Adrenal gland (tissue), 12 donors: ENCODE measurements around the gene B3GALT6. TPM values are rescaled to one million over a fixed set of nuclear protein-coding genes. Genes with fewer than 3 reads are reported as not detected.
A peak's percentile ranks its signal among the peaks of the same experiment; 100 is the strongest.

Experiments used
- DNase-seq, 7 donors: peaks; one replicate each; pipeline ENCODE4 v3.0.0-alpha.2; 2019 to 2020
- H3K27ac ChIP-seq, 5 donors: fragments of 200-600 bp; sonication (generic) in 4 of 5; 1 replicate in 3 of 5; 2 replicates in 2 of 5; pipeline versions ENCODE4 v1.5.1 to v1.8.0; 2016 to 2020; ENCODE audit warnings: mild to moderate bottlenecking in 1 of 5
- H3K27me3 ChIP-seq: fragments of 200-600 bp; 2 replicates; pipeline ENCODE4 v1.8.0; 2021
- H3K36me3 ChIP-seq, 2 donors: fragments of 200-600 bp; replicated peaks in 1 of 2; 1 replicate in 1 of 2; 2 replicates in 1 of 2; pipeline versions ENCODE4 v1.5.1 to v1.8.0; 2018 to 2022
- H3K4me1 ChIP-seq, 2 donors: fragments of 200-600 bp; replicated peaks in 1 of 2; 1 replicate in 1 of 2; 2 replicates in 1 of 2; pipeline versions ENCODE4 v1.5.1 to v1.8.0; 2018 to 2021
- H3K4me3 ChIP-seq, 4 donors: fragments of 200-600 bp; sonication (generic) in 3 of 4; one replicate each; pipeline ENCODE4 v1.5.1; 2016 to 2018
- H3K9me3 ChIP-seq, 3 donors: fragments of 200-600 bp; sonication (generic) in 1 of 3; replicated peaks in 1 of 3; 1 replicate in 2 of 3; 2 replicates in 1 of 3; pipeline versions ENCODE4 v1.5.1 to v1.8.0; 2016 to 2021
- CTCF ChIP-seq, 6 experiments: fragments of 450-650 bp in 4 of 6; fragments of 200-600 bp in 2 of 6; sonication (generic) in 1 of 6; IDR thresholded peaks; 1 replicate in 5 of 6; 2 replicates in 1 of 6; pipeline versions ENCODE4 v1.5.1 to v1.8.0; 2016 to 2021; ENCODE audit warnings: antibody characterized with exemption in 6 of 6, mild to moderate bottlenecking in 2 of 6, moderate library complexity in 1 of 6
- POLR2A ChIP-seq, 2 donors: fragments of 450-650 bp; IDR thresholded peaks; one replicate each; pipeline ENCODE4 v1.6.1; 2017; ENCODE audit warnings: antibody characterized with exemption in 2 of 2, mild to moderate bottlenecking in 2 of 2, moderate library complexity in 1 of 2
- WGBS, 4 donors: extraction: QIAGEN DNeasy Blood & Tissue Kit in 2 of 4; methylation state at CpG; one replicate each; pipeline versions ENCODE4 v1.1.5 to v1.1.7; 2013 to 2017; 5-methylcytosine and 5-hydroxymethylcytosine counted together
- intact Hi-C, 2 donors: fragments of 100-400 bp; cut with DNase I; formaldehyde crosslinking; loops; one replicate each; pipeline versions ENCODE4 v1.14.1 to v1.15.0; 2022 to 2023
- polyA plus RNA-seq, 3 donors: library from polyadenylated mRNA; stranded (reverse); fragments of 200-250 nt in 2 of 3; fragments of 350-450 nt in 1 of 3; fragmentation: Illumina TruSeq in 1 of 3; extraction: RNeasy Lipid Tissue Mini Kit (QIAGEN cat#74804) in 1 of 3; gene quantifications; one replicate each; pipeline ENCODE4 v1.2.3, GENCODE V29; 2013 to 2014
- total RNA-seq, 9 donors: library from RNA; depleted of rRNA in 4 of 9; stranded (reverse); fragments of >200 nt in 4 of 9; fragments of 120-200 nt in 1 of 9; fragmentation: NEBNext Ultra II Directional in 1 of 9; extraction: Animal tissue kit (Norgen Biotek cat#: 25700) in 1 of 9; gene quantifications; one replicate each; pipeline versions ENCODE4 v1.1.0 to v1.2.4, GENCODE V29; 2013 to 2023
- donor health status: healthy with polysubstance abuse.
- donor health status: Bipolar disorder and iron deficiency.
- donor health status: DM: yes; HTN: yes; CAD: no.
- donor health status: DM: no; HTN: no; CAD: no.
- donor health status: DM: no; HTN: no; CAD: no.
- donor health status: DM: yes; HTN: yes; CAD: no.

Gene B3GALT6
- total and polyA plus RNA-seq, 12 donors, result 7.2 to 39.4 (median 16.7) TPM

- TF ChIP-seq CTCF (IDR thresholded peaks at IDR 0.05) (no peak), POLR2A (IDR thresholded peaks at IDR 0.05) (no peak)
- Histone ChIP-seq H3K4me3 (no peak within 1 kb of the TSS), H3K9me3 (no peaks in the 10 kb centered on the region), H3K36me3 (no peaks in the 10 kb centered on the region), H3K27ac (no peak within 1 kb of the TSS), H3K4me1 (peaks cover 6% of the 10 kb centered on the region in 2 donors), H3K27me3 (peaks cover 36% of the 10 kb centered on the region)
- DNase-seq, result no peak
- intact Hi-C loops, result no loop called here
- WGBS, 4 donors, result 6 to 12% (median 9%) methylated on average over 19 to 49 of the region's 49 CpGs
Observed at GRCh38 chr1:1206376-1206965, 25.6 kb upstream of the B3GALT6 start, which contains the start of gene TNFRSF18. Gene TNFRSF18 (minus strand): TSS chr1:1206592. CDS start chr1:1206571, 21 bp downstream.

GRCh38 chr1:1206966-1207531, 25.0 kb upstream of the B3GALT6 start:
- peak in 1 of 7 donors; percentile 7 for DNase-seq
- H3K27ac ChIP-seq, result no peak overlapping the region
- intact Hi-C loops, result no loop called here
- WGBS, 4 donors, result 43 to 67% (median 47%) methylated on average over 5 to 19 of the region's 19 CpGs
- TF ChIP-seq CTCF (IDR thresholded peaks at IDR 0.05) (no peak), POLR2A (IDR thresholded peaks at IDR 0.05) (no peak)
- no peaks in the 10 kb centered on the region for H3K36me3 ChIP-seq
- H3K4me1 ChIP-seq, result peaks cover 6% of the 10 kb centered on the region in 2 donors
- H3K27me3 ChIP-seq, result peaks cover 36% of the 10 kb centered on the region
- no peaks in the 10 kb centered on the region for H3K9me3 ChIP-seq
- H3K4me3 ChIP-seq, result no peak overlapping the region

GRCh38 chr1:1207571-1207892, 24.5 kb upstream of the B3GALT6 start:
- no peaks in the 10 kb centered on the region for H3K9me3 ChIP-seq
- peaks cover 36% of the 10 kb centered on the region for H3K27me3 ChIP-seq
- DNase-seq, result peak in 1 of 7 donors; percentile 4
- H3K4me1 ChIP-seq, result peaks cover 6% of the 10 kb centered on the region in 2 donors
- no peak for TF ChIP-seq CTCF (IDR thresholded peaks at IDR 0.05)
- no peak for TF ChIP-seq POLR2A (IDR thresholded peaks at IDR 0.05)
- H3K4me3 ChIP-seq, result no peak overlapping the region
- H3K27ac ChIP-seq, result no peak overlapping the region
- intact Hi-C loops, result no loop called here
- no peaks in the 10 kb centered on the region for H3K36me3 ChIP-seq
- WGBS, 4 donors, result 55 to 88% (median 67%) methylated on average over 5 to 11 of the region's 11 CpGs

GRCh38 chr1:1208713-1209433, 23.2 kb upstream of the B3GALT6 start:
- Histone ChIP-seq H3K9me3 (no peaks in the 10 kb centered on the region), H3K27ac (peak overlapping the region in 1 of 5 donors; percentile 60), H3K4me3 (no peak overlapping the region), H3K36me3 (no peaks in the 10 kb centered on the region), H3K4me1 (peaks cover 6% of the 10 kb centered on the region in 2 donors), H3K27me3 (peaks cover 26% of the 10 kb centered on the region)
- intact Hi-C loops, result no loop called here
- 49 to 71% (median 62%) methylated on average over 17 to 38 of the region's 38 CpGs for WGBS, 4 donors
- TF ChIP-seq POLR2A (IDR thresholded peaks at IDR 0.05) (no peak), CTCF (IDR thresholded peaks at IDR 0.05) (no peak)
- peak in 1 of 7 donors; percentile 2 for DNase-seq
